OCI-LY3 (cell line): Measurements from ENCODE around the gene PSG5.
"Not testable (repeated sequence)": the region's sequence is repeated elsewhere in the genome, so short reads cannot be mapped to it uniquely, and the experiment has no call there.

Source experiments
- CTCF ChIP-seq: fragments of 200-600, 300-600 bp; sonication (generic); IDR thresholded peaks from 2 replicates; pipeline ENCODE4 v1.5.1; 2014; ENCODE audit warnings: antibody characterized with exemption, low read length, low read depth
- EZH2phosphoT487 ChIP-seq: fragments of 200-600 bp; shearing (Covaris generic); IDR thresholded peaks from 2 replicates; pipeline ENCODE4 v1.6.1; 2018; ENCODE audit warnings: antibody characterized with exemption, mixed run types, low read depth

DNA sequence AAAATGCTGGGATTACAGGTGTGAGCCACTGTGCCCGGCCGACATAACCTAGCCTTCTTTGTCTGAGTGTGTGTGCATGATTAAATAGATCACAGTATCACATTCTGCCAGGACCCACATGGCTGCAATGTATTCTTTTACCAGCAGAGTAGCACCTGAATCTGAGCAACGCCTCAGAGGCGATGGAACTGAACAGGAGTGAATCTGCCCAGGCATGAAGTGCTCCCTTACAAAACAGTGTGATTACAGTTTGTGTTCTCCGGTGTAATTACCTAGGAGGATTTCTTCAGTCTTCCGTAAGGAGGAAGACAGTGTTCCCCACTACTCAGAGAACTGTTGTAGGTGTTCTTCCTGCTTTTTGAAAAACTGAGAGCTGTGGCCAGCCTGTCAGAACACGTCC is 57.1 kb downstream of the PSG5 start:
- TF ChIP-seq CTCF, EZH2phosphoT487: not testable (repeated sequence)
